ENCODE results near the gene GNA12. TPM values are rescaled to one million over a fixed set of nuclear protein-coding genes. Genes with fewer than 3 reads are reported as not detected.

Gene GNA12
- total RNA-seq, 2 experiments from 2014 or later, result 15.1 to 17.9 TPM

- Mint-ChIP-seq H3K27me3 (no peaks in the 10 kb centered on the region), H3K27ac (no peak overlapping the region), H3K4me1 (peaks cover 34% of the 10 kb centered on the region), H3K9me3 (no peaks in the 10 kb centered on the region), H3K4me3 (no peak overlapping the region), H3K36me3 (no peaks in the 10 kb centered on the region)
- no peak for DNase-seq
These were observed 24.1 kb downstream of the GNA12 start for GRCh38 chr7:2819954-2820397.

- Mint-ChIP-seq H3K36me3 (no peaks in the 10 kb centered on the region), H3K27me3 (no peaks in the 10 kb centered on the region), H3K9me3 (no peaks in the 10 kb centered on the region), H3K4me1 (peaks cover 29% of the 10 kb centered on the region), H3K4me3 (no peak overlapping the region), H3K27ac (no peak overlapping the region)
- DNase-seq, result no peak
These were observed 24.8 kb downstream of the GNA12 start for GRCh38 chr7:2819161-2819953.

- H3K27ac Mint-ChIP-seq, result no peak overlapping the region
- peaks cover 27% of the 10 kb centered on the region for H3K4me1 Mint-ChIP-seq
- no peak for DNase-seq
- H3K9me3 Mint-ChIP-seq, result no peaks in the 10 kb centered on the region
- no peaks in the 10 kb centered on the region for H3K27me3 Mint-ChIP-seq
- H3K4me3 Mint-ChIP-seq, result no peak overlapping the region
- H3K36me3 Mint-ChIP-seq, result peaks cover 1% of the 10 kb centered on the region
These were observed 25.5 kb downstream of the GNA12 start for GRCh38 chr7:2818653-2819052.

GRCh38 chr7:2818121-2818520 is 26.0 kb downstream of the GNA12 start:
- peaks cover 32% of the 10 kb centered on the region for H3K4me1 Mint-ChIP-seq
- H3K27me3 Mint-ChIP-seq, result no peaks in the 10 kb centered on the region
- H3K36me3 Mint-ChIP-seq, result peaks cover 1% of the 10 kb centered on the region
- no peak overlapping the region for H3K27ac Mint-ChIP-seq
- no peak overlapping the region for H3K4me3 Mint-ChIP-seq
- H3K9me3 Mint-ChIP-seq, result no peaks in the 10 kb centered on the region
- no peak for DNase-seq

GRCh38 chr7:2817456-2817855 is 26.7 kb downstream of the GNA12 start:
- H3K9me3 Mint-ChIP-seq, result no peaks in the 10 kb centered on the region
- no peak overlapping the region for H3K27ac Mint-ChIP-seq
- peaks cover 2% of the 10 kb centered on the region for H3K36me3 Mint-ChIP-seq
- no peak for DNase-seq
- peaks cover 32% of the 10 kb centered on the region for H3K4me1 Mint-ChIP-seq
- H3K27me3 Mint-ChIP-seq, result no peaks in the 10 kb centered on the region
- no peak overlapping the region for H3K4me3 Mint-ChIP-seq

GRCh38 chr7:2815875-2816245 is 28.2 kb downstream of the GNA12 start:
- H3K27me3 Mint-ChIP-seq, result no peaks in the 10 kb centered on the region
- no peaks in the 10 kb centered on the region for H3K9me3 Mint-ChIP-seq
- H3K4me3 Mint-ChIP-seq, result no peak overlapping the region
- H3K4me1 Mint-ChIP-seq, result peaks cover 22% of the 10 kb centered on the region
- H3K27ac Mint-ChIP-seq, result no peak overlapping the region
- peaks cover 6% of the 10 kb centered on the region for H3K36me3 Mint-ChIP-seq
- no peak for DNase-seq

- H3K4me1 Mint-ChIP-seq, result peaks cover 21% of the 10 kb centered on the region
- H3K27ac Mint-ChIP-seq, result no peak overlapping the region
- DNase-seq, result no peak
- no peaks in the 10 kb centered on the region for H3K27me3 Mint-ChIP-seq
- H3K4me3 Mint-ChIP-seq, result no peak overlapping the region
- H3K9me3 Mint-ChIP-seq, result no peaks in the 10 kb centered on the region
- peaks cover 9% of the 10 kb centered on the region for H3K36me3 Mint-ChIP-seq
These were observed 28.9 kb downstream of the GNA12 start for GRCh38 chr7:2814946-2815874.

- Mint-ChIP-seq H3K36me3 (peaks cover 9% of the 10 kb centered on the region), H3K27ac (no peak overlapping the region), H3K4me3 (no peak overlapping the region), H3K27me3 (no peaks in the 10 kb centered on the region), H3K9me3 (no peaks in the 10 kb centered on the region), H3K4me1 (peaks cover 18% of the 10 kb centered on the region)
- no peak for DNase-seq
These were observed 29.7 kb downstream of the GNA12 start for GRCh38 chr7:2814186-2814945.

GRCh38 chr7:2813350-2814185 is 30.5 kb downstream of the GNA12 start:
- DNase-seq, result no peak
- Mint-ChIP-seq H3K27ac (no peak overlapping the region), H3K27me3 (no peaks in the 10 kb centered on the region), H3K4me1 (peaks cover 19% of the 10 kb centered on the region), H3K36me3 (peaks cover 9% of the 10 kb centered on the region), H3K4me3 (no peak overlapping the region), H3K9me3 (no peaks in the 10 kb centered on the region)

GRCh38 chr7:2812831-2813230 is 31.3 kb downstream of the GNA12 start:
- no peak overlapping the region for H3K4me3 Mint-ChIP-seq
- H3K4me1 Mint-ChIP-seq, result peaks cover 20% of the 10 kb centered on the region
- no peaks in the 10 kb centered on the region for H3K9me3 Mint-ChIP-seq
- no peaks in the 10 kb centered on the region for H3K27me3 Mint-ChIP-seq
- H3K36me3 Mint-ChIP-seq, result peaks cover 9% of the 10 kb centered on the region
- no peak overlapping the region for H3K27ac Mint-ChIP-seq
- no peak for DNase-seq

- DNase-seq, result no peak
- Mint-ChIP-seq H3K9me3 (no peaks in the 10 kb centered on the region), H3K27ac (no peak overlapping the region), H3K36me3 (peaks cover 9% of the 10 kb centered on the region), H3K4me1 (peaks cover 24% of the 10 kb centered on the region), H3K27me3 (no peaks in the 10 kb centered on the region), H3K4me3 (no peak overlapping the region)
These were observed 32.0 kb downstream of the GNA12 start for GRCh38 chr7:2812114-2812487.

GRCh38 chr7:2811476-2812113 is 32.5 kb downstream of the GNA12 start:
- Mint-ChIP-seq H3K27ac (no peak overlapping the region), H3K36me3 (peaks cover 9% of the 10 kb centered on the region), H3K4me1 (peaks cover 24% of the 10 kb centered on the region), H3K4me3 (no peak overlapping the region), H3K9me3 (no peaks in the 10 kb centered on the region), H3K27me3 (no peaks in the 10 kb centered on the region)
- DNase-seq, result no peak

GRCh38 chr7:2810682-2811415 is 33.3 kb downstream of the GNA12 start:
- no peak overlapping the region for H3K27ac Mint-ChIP-seq

More at GRCh38 chr7:2810682-2811415, 33.3 kb downstream of the GNA12 start:
- Mint-ChIP-seq H3K9me3 (no peaks in the 10 kb centered on the region), H3K36me3 (peaks cover 9% of the 10 kb centered on the region), H3K4me3 (peak overlapping the region; percentile 34), H3K27me3 (no peaks in the 10 kb centered on the region), H3K4me1 (peaks cover 24% of the 10 kb centered on the region)
- DNase-seq, result no peak
